GM23338 (cell line): ENCODE data around the gene RPN2. TPM values are rescaled to one million over a fixed set of nuclear protein-coding genes. Genes with fewer than 3 reads are reported as not detected.

Experiments
- ATAC-seq: fragments of 200-7000 bp; cut with Tn5 transposase; 3 replicates; pipeline ENCODE4 v1.9.1; 2020
- DNase-seq: peaks from one replicate; pipeline ENCODE4 v3.0.0-alpha.2; 2015; ENCODE audit warnings: low spot score
- H2AFZ ChIP-seq: fragments of 200-600 bp; sonication (generic); 2 replicates; pipeline ENCODE4 v1.8.0; 2016; ENCODE audit warnings: antibody characterized with exemption, mild to moderate bottlenecking, moderate library complexity
- H3F3A ChIP-seq: fragments of 200-600 bp; sonication (generic); replicated peaks from 2 replicates; pipeline ENCODE4 v1.8.0; 2017; ENCODE audit warnings: antibody characterized with exemption, mixed run types, low read depth
- H3K27ac ChIP-seq: fragments of 200-600 bp; sonication (generic); 2 replicates; pipeline ENCODE4 v1.6.1; 2016; ENCODE audit warnings: low read depth
- H3K27me3 ChIP-seq: fragments of 200-600 bp; sonication (generic); 2 replicates; pipeline ENCODE4 v1.8.0; 2016; ENCODE audit warnings: mild to moderate bottlenecking, mixed run types, moderate library complexity; ENCODE audit not compliant: insufficient read depth
- H3K36me3 ChIP-seq: fragments of 200-600 bp; sonication (generic); 2 replicates; pipeline ENCODE4 v1.8.0; 2016; ENCODE audit warnings: mild to moderate bottlenecking; ENCODE audit not compliant: insufficient read depth
- H3K4me1 ChIP-seq: fragments of 200-600 bp; sonication (generic); 2 replicates; pipeline ENCODE4 v1.8.0; 2016; ENCODE audit warnings: mild to moderate bottlenecking, moderate library complexity; ENCODE audit not compliant: insufficient read depth
- H3K4me2 ChIP-seq: fragments of 200-600 bp; sonication (generic); 2 replicates; pipeline ENCODE4 v1.7.1; 2017; ENCODE audit warnings: mixed run types
- H3K4me3 ChIP-seq: fragments of 200-600 bp; sonication (generic); 2 replicates; pipeline ENCODE4 v1.6.1; 2016; ENCODE audit warnings: mixed run types
- H3K79me2 ChIP-seq: fragments of 200-600 bp; sonication (generic); replicated peaks from 2 replicates; pipeline ENCODE4 v1.8.0; 2017; ENCODE audit warnings: mild to moderate bottlenecking; ENCODE audit not compliant: insufficient read depth
- H3K9me2 ChIP-seq: fragments of 200-600 bp; sonication (generic); 2 replicates; pipeline ENCODE4 v1.8.0; 2017; ENCODE audit not compliant: insufficient read depth
- H4K20me1 ChIP-seq: fragments of 200-600 bp; sonication (generic); replicated peaks from 2 replicates; pipeline ENCODE4 v1.8.0; 2017; ENCODE audit warnings: mild to moderate bottlenecking; ENCODE audit not compliant: insufficient read depth
- H3K27ac Mint-ChIP-seq: 2 replicates; pipeline ENCODE4 v1.8.0; 2020; ENCODE audit warnings: inconsistent platforms, mild to moderate bottlenecking, moderate library complexity, mixed read lengths
- H3K27me3 Mint-ChIP-seq: 3 replicates; pipeline ENCODE4 v1.8.0; 2022; ENCODE audit warnings: low read depth, mild to moderate bottlenecking, moderate library complexity, mixed read lengths, inconsistent platforms; ENCODE audit not compliant: insufficient read depth, poor library complexity
- H3K36me3 Mint-ChIP-seq: 3 replicates; pipeline ENCODE4 v1.8.0; 2021; ENCODE audit warnings: low read depth, mild to moderate bottlenecking, inconsistent platforms, moderate library complexity, mixed read lengths
- H3K4me1 Mint-ChIP-seq: 3 replicates; pipeline ENCODE4 v1.8.0; 2020; ENCODE audit warnings: mild to moderate bottlenecking, inconsistent platforms, mixed read lengths
- H3K4me3 Mint-ChIP-seq: 3 replicates; pipeline ENCODE4 v1.8.0; 2021; ENCODE audit warnings: moderate library complexity, mild to moderate bottlenecking, inconsistent platforms, mixed read lengths
- H3K9me3 Mint-ChIP-seq: 3 replicates; pipeline ENCODE4 v1.8.0; 2020; ENCODE audit warnings: moderate library complexity, mild to moderate bottlenecking, inconsistent platforms, mixed read lengths
- CREB1 ChIP-seq: fragments of 250-450 bp; sonication (Bioruptor Pico); IDR thresholded peaks from 2 replicates; pipeline ENCODE4 v1.5.0; 2020; ENCODE audit warnings: low read depth, mild to moderate bottlenecking, moderate library complexity
- CTCF ChIP-seq, 2 experiments: fragments of 200-600 bp in 1 of 2; sonication (generic) in 1 of 2; conservative IDR thresholded peaks; 2 replicates each; pipeline versions ENCODE4 v1.5.1 to v1.6.1; 2016 to 2017; ENCODE audit warnings: antibody characterized with exemption in 2 of 2, low read depth in 2 of 2, mild to moderate bottlenecking in 2 of 2, moderate library complexity in 1 of 2
- ETS1 ChIP-seq: IDR thresholded peaks from 2 replicates; pipeline ENCODE4 v1.6.1; 2016; ENCODE audit warnings: antibody characterized with exemption
- EZH2 ChIP-seq: fragments of 200-600 bp; sonication (generic); IDR thresholded peaks from one replicate; pipeline ENCODE4 v1.8.0; 2017; ENCODE audit warnings: antibody characterized with exemption, mild to moderate bottlenecking, low read depth; ENCODE audit not compliant: unreplicated experiment
- EZH2phosphoT487 ChIP-seq: fragments of 200-600 bp; sonication (generic); IDR thresholded peaks from one replicate; pipeline ENCODE4 v1.8.1; 2018; ENCODE audit warnings: antibody characterized with exemption; ENCODE audit not compliant: unreplicated experiment
- JUNB ChIP-seq: IDR thresholded peaks from one replicate; pipeline ENCODE4 v1.6.1; 2016; ENCODE audit warnings: antibody characterized with exemption; ENCODE audit not compliant: unreplicated experiment
- NANOG ChIP-seq: IDR thresholded peaks from 2 replicates; pipeline ENCODE4 v1.6.1; 2016; ENCODE audit warnings: antibody characterized with exemption, borderline replicate concordance
- POLR2AphosphoS5 ChIP-seq: IDR thresholded peaks from 2 replicates; pipeline ENCODE4 v1.6.1; 2016; ENCODE audit warnings: antibody characterized with exemption, low read depth
- STAT1 ChIP-seq: IDR thresholded peaks from one replicate; pipeline ENCODE4 v1.6.1; 2016; ENCODE audit warnings: antibody characterized with exemption; ENCODE audit not compliant: unreplicated experiment
- ZNF114 ChIP-seq: fragments of 250-450 bp; sonication (Bioruptor Pico); IDR thresholded peaks from 2 replicates; pipeline ENCODE4 v1.5.0; 2020; ENCODE audit warnings: mild to moderate bottlenecking, moderate library complexity
- ZNF331 ChIP-seq: fragments of 250-450 bp; sonication (Bioruptor Pico); IDR thresholded peaks from 2 replicates; pipeline ENCODE4 v1.5.0; 2020; ENCODE audit warnings: low read depth, mild to moderate bottlenecking, moderate library complexity
- polyA plus RNA-seq: library from polyadenylated mRNA; unstranded; fragments of >200 nt; fragmentation: Nextera tagmentation; extraction: Ambion mirVana; gene quantifications from 2 replicates; pipeline ENCODE4 v1.2.1, GENCODE V29; 2016
- total RNA-seq: library from RNA; depleted of rRNA; stranded (reverse); fragments of >200 nt; shearing (Covaris generic); gene quantifications from 2 replicates; pipeline ENCODE4 v1.2.3, GENCODE V29; 2014
- TF ChIP-seq, protein P1 (sequence below): IDR thresholded peaks from one replicate; pipeline ENCODE4 v1.6.1; 2018; ENCODE audit warnings: antibody characterized with exemption; ENCODE audit not compliant: unreplicated experiment

The RPN2 gene
- total and polyA plus RNA-seq, 2 experiments from 2014 or later = 244 to 302 TPM

DNA sequence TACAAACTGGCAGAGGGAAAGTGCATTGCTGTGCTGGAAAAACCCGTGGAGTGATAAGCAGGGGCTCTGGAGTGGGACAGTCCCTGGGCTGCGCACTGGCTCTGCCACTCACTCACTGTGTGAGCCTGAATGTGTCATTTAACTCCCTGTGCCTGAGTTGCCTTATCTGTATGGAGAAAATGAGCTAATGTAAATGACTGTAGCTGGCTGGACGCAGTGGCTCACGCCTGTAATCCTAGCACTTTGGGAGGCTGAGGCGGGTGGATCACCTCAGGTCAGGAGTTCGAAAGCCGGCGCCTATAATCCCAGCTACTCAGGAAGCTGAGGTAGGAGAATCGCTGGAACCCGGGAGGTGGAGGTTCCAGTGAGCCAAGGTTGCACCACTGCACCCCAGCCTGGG, 18.4 kb upstream of the RPN2 start:
- no peaks in the 10 kb centered on the region for H3K4me1 ChIP-seq
- DNase-seq (no peak), ATAC-seq (no peak)
- no peaks in the 10 kb centered on the region for H3K79me2 ChIP-seq
- H2AFZ ChIP-seq = no peak overlapping the region
- no peak overlapping the region for H3K4me2 ChIP-seq
- no peaks in the 10 kb centered on the region for H3K9me3 Mint-ChIP-seq
- no peaks in the 10 kb centered on the region for H3K36me3 ChIP-seq
- TF ChIP-seq ZNF331 = no peak
- TF ChIP-seq NANOG = no peak
- TF ChIP-seq CTCF (conservative IDR thresholded peaks at IDR 0.05; ENCODE audit: low read depth in 2 of 2) = no peak
- no peak for TF ChIP-seq ZNF114 (CRISPR knock-in tag)
- no peak for TF ChIP-seq STAT1
- no peak for TF ChIP-seq POLR2AphosphoS5
- TF ChIP-seq EZH2 = no peak
- TF ChIP-seq ETS1 = no peak
- no peak for TF ChIP-seq CREB1 (CRISPR knock-in tag)
- H3F3A ChIP-seq = no peaks in the 10 kb centered on the region
- H3K27ac ChIP-seq = no peak overlapping the region
- peaks cover 5% of the 10 kb centered on the region for H3K27me3 Mint-ChIP-seq
- no peaks in the 10 kb centered on the region for H4K20me1 ChIP-seq
- no peak overlapping the region for H3K4me3 Mint-ChIP-seq
- H3K36me3 Mint-ChIP-seq = no peaks in the 10 kb centered on the region
- no peaks in the 10 kb centered on the region for H3K9me2 ChIP-seq
- no peaks in the 10 kb centered on the region for H3K4me1 Mint-ChIP-seq
- no peak overlapping the region for H3K4me3 ChIP-seq
- no peak overlapping the region for H3K27ac Mint-ChIP-seq
- no peaks in the 10 kb centered on the region for H3K27me3 ChIP-seq

GRCh38 chr20:37161830-37162549, 17.1 kb upstream of the RPN2 start:
- H3K27ac ChIP-seq = no peak overlapping the region
- no peaks in the 10 kb centered on the region for H4K20me1 ChIP-seq
- no peak overlapping the region for H2AFZ ChIP-seq
- no peak overlapping the region for H3K4me3 Mint-ChIP-seq
- DNase-seq = no peak
- H3K27me3 Mint-ChIP-seq = peaks cover 2% of the 10 kb centered on the region
- H3K27me3 ChIP-seq = no peaks in the 10 kb centered on the region
- H3K4me2 ChIP-seq = no peak overlapping the region
- no peaks in the 10 kb centered on the region for H3K36me3 Mint-ChIP-seq
- no peaks in the 10 kb centered on the region for H3F3A ChIP-seq
- no peaks in the 10 kb centered on the region for H3K79me2 ChIP-seq
- no peaks in the 10 kb centered on the region for H3K9me2 ChIP-seq
- ATAC-seq = no peak
- H3K4me1 ChIP-seq = no peaks in the 10 kb centered on the region
- no peak overlapping the region for H3K27ac Mint-ChIP-seq
- no peaks in the 10 kb centered on the region for H3K36me3 ChIP-seq
- H3K9me3 Mint-ChIP-seq = no peaks in the 10 kb centered on the region
- no peaks in the 10 kb centered on the region for H3K4me1 Mint-ChIP-seq
- no peak overlapping the region for H3K4me3 ChIP-seq
- TF ChIP-seq, protein P1, sequence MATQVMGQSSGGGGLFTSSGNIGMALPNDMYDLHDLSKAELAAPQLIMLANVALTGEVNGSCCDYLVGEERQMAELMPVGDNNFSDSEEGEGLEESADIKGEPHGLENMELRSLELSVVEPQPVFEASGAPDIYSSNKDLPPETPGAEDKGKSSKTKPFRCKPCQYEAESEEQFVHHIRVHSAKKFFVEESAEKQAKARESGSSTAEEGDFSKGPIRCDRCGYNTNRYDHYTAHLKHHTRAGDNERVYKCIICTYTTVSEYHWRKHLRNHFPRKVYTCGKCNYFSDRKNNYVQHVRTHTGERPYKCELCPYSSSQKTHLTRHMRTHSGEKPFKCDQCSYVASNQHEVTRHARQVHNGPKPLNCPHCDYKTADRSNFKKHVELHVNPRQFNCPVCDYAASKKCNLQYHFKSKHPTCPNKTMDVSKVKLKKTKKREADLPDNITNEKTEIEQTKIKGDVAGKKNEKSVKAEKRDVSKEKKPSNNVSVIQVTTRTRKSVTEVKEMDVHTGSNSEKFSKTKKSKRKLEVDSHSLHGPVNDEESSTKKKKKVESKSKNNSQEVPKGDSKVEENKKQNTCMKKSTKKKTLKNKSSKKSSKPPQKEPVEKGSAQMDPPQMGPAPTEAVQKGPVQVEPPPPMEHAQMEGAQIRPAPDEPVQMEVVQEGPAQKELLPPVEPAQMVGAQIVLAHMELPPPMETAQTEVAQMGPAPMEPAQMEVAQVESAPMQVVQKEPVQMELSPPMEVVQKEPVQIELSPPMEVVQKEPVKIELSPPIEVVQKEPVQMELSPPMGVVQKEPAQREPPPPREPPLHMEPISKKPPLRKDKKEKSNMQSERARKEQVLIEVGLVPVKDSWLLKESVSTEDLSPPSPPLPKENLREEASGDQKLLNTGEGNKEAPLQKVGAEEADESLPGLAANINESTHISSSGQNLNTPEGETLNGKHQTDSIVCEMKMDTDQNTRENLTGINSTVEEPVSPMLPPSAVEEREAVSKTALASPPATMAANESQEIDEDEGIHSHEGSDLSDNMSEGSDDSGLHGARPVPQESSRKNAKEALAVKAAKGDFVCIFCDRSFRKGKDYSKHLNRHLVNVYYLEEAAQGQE = no peak
- TF ChIP-seq CREB1 (CRISPR knock-in tag) (no peak), JUNB (no peak), EZH2phosphoT487 (no peak), CTCF (conservative IDR thresholded peaks at IDR 0.05; ENCODE audit: low read depth in 2 of 2) (no peak)
